Ovary (tissue), 3 donors: ENCODE measurements around the gene TRMT2A.

ENCODE experiments used
- POLR2A ChIP-seq: fragments of 450-650 bp; IDR thresholded peaks from one replicate; pipeline ENCODE4 v1.6.1; 2017; ENCODE audit warnings: antibody characterized with exemption, mild to moderate bottlenecking, moderate library complexity
- TF ChIP-seq, protein P1 (sequence below), 3 donors: fragments of 450-650 bp in 2 of 3; fragments of 200-600 bp in 1 of 3; IDR thresholded peaks; one replicate each; pipeline versions ENCODE4 v1.5.1 to v1.8.0; 2016 to 2022; ENCODE audit warnings: antibody characterized with exemption in 3 of 3, mild to moderate bottlenecking in 1 of 3
- donor health status: DM: no; HTN: no; CAD: no.

GRCh38 chr22:20064545-20065262 is 52.3 kb downstream of the TRMT2A start:
- no peak for TF ChIP-seq POLR2A
- TF ChIP-seq, protein P1, sequence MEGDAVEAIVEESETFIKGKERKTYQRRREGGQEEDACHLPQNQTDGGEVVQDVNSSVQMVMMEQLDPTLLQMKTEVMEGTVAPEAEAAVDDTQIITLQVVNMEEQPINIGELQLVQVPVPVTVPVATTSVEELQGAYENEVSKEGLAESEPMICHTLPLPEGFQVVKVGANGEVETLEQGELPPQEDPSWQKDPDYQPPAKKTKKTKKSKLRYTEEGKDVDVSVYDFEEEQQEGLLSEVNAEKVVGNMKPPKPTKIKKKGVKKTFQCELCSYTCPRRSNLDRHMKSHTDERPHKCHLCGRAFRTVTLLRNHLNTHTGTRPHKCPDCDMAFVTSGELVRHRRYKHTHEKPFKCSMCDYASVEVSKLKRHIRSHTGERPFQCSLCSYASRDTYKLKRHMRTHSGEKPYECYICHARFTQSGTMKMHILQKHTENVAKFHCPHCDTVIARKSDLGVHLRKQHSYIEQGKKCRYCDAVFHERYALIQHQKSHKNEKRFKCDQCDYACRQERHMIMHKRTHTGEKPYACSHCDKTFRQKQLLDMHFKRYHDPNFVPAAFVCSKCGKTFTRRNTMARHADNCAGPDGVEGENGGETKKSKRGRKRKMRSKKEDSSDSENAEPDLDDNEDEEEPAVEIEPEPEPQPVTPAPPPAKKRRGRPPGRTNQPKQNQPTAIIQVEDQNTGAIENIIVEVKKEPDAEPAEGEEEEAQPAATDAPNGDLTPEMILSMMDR (IDR thresholded peaks at IDR 0.05): no peak
